Measurements from ENCODE around the gene ROCK2.

- TF ChIP-seq CTCF (IDR thresholded peaks at IDR 0.05 in 4 of 5, conservative IDR thresholded peaks at IDR 0.05 in 1 of 5) (no peak), POLR2A (IDR thresholded peaks at IDR 0.05) (no peak)
These were observed 81.3 kb downstream of the ROCK2 start for GRCh38 chr2:11263177-11263576.
